HG03095 (cell line): ENCODE results near the gene MED4.
A peak's percentile ranks its signal among the peaks of the same experiment; 100 is the strongest.

Experiments used
- ATAC-seq: cut with Tn5 transposase; IDR thresholded peaks from one replicate; pipeline ENCODE4 v1.9.1; 2021; ENCODE audit warnings: moderate library complexity; ENCODE audit not compliant: unreplicated experiment

The MED4 gene

GRCh38 chr13:48094781-48095502 lies at the start of gene MED4:
Gene MED4, minus strand, starts transcription at chr13:48095104. Its CDS starts 26 bp downstream, at chr13:48095078.
- peak; percentile 96 for ATAC-seq

GRCh38 chr13:48144413-48145035 lies 49.6 kb upstream of the MED4 start:
- no peak for ATAC-seq

GRCh38 chr13:48142436-48142835 lies 47.5 kb upstream of the MED4 start:
- peak; percentile 89 for ATAC-seq

GRCh38 chr13:48138270-48138669 lies 43.4 kb upstream of the MED4 start:
- ATAC-seq: no peak

- no peak for ATAC-seq
Observed at GRCh38 chr13:48132961-48133360, 38.1 kb upstream of the MED4 start.

GRCh38 chr13:48131533-48131932 lies 36.6 kb upstream of the MED4 start:
- ATAC-seq: no peak

GRCh38 chr13:48126944-48127830 lies 32.3 kb upstream of the MED4 start:
- peak; percentile 57 for ATAC-seq

GRCh38 chr13:48125794-48126228 lies 30.9 kb upstream of the MED4 start:
- ATAC-seq: no peak

- no peak for ATAC-seq
Observed at GRCh38 chr13:48123812-48124211, 28.9 kb upstream of the MED4 start.

GRCh38 chr13:48121733-48122132 lies 26.8 kb upstream of the MED4 start:
- no peak for ATAC-seq

GRCh38 chr13:48120241-48120640 lies 25.3 kb upstream of the MED4 start:
- no peak for ATAC-seq

- no peak for ATAC-seq
Observed at GRCh38 chr13:48118030-48118429, 23.1 kb upstream of the MED4 start.

- ATAC-seq: no peak
Observed at GRCh38 chr13:48116808-48117207, 21.9 kb upstream of the MED4 start.

GRCh38 chr13:48113756-48114130 lies 18.8 kb upstream of the MED4 start:
- no peak for ATAC-seq

GRCh38 chr13:48112896-48113755 lies 18.2 kb upstream of the MED4 start:
- ATAC-seq: no peak

GRCh38 chr13:48110931-48111721 lies 16.2 kb upstream of the MED4 start:
- ATAC-seq: no peak

- ATAC-seq: no peak
Observed at GRCh38 chr13:48110132-48110868, 15.4 kb upstream of the MED4 start.

GRCh38 chr13:48108106-48108505 lies 13.2 kb upstream of the MED4 start:
- no peak for ATAC-seq

GRCh38 chr13:48097793-48098192 lies 2.9 kb upstream of the MED4 start:
- ATAC-seq: no peak
